Urinary bladder (tissue), 4 donors: ENCODE data around the gene CXXC5. TPM values are rescaled to one million over a fixed set of nuclear protein-coding genes. Genes with fewer than 3 reads are reported as not detected.

Source experiments
- DNase-seq: peaks from one replicate; pipeline ENCODE4 v3.0.0-alpha.2; 2015; ENCODE audit errors: extremely low spot score
- H3K27ac ChIP-seq: one replicate; pipeline ENCODE4 v1.5.1; 2013; ENCODE audit warnings: low read depth, mild to moderate bottlenecking, moderate library complexity
- H3K36me3 ChIP-seq: one replicate; pipeline ENCODE4 v1.6.1; 2013; ENCODE audit warnings: mild to moderate bottlenecking, moderate library complexity; ENCODE audit not compliant: insufficient read depth
- H3K4me1 ChIP-seq: one replicate; pipeline ENCODE4 v1.6.1; 2013; ENCODE audit warnings: mild to moderate bottlenecking, moderate library complexity; ENCODE audit not compliant: insufficient read depth
- H3K4me3 ChIP-seq: one replicate; pipeline ENCODE4 v1.5.1; 2013; ENCODE audit warnings: low read depth, low read length
- WGBS: extraction: QIAGEN DNeasy Blood & Tissue Kit; methylation state at CpG from one replicate; pipeline ENCODE4 v1.1.7; 2013; 5-methylcytosine and 5-hydroxymethylcytosine counted together
- polyA plus RNA-seq: library from polyadenylated mRNA; stranded (reverse); fragments of 200-250 nt; gene quantifications from one replicate; pipeline ENCODE4 v1.2.3, GENCODE V29; 2013
- total RNA-seq: library from RNA; depleted of rRNA; stranded (reverse); fragments of >200 nt; gene quantifications from one replicate; pipeline ENCODE4 v1.2.3, GENCODE V29; 2014
- donor health status: healthy with polysubstance abuse.
- donor health status: healthy.

CXXC5 gene
- total and polyA plus RNA-seq, 2 donors, result 28.0 to 28.2 TPM

GRCh38 chr5:139681112-139681458 lies 32.9 kb downstream of the CXXC5 start:
- no peak for DNase-seq
- Histone ChIP-seq H3K4me3 (no peak overlapping the region), H3K27ac (no peak overlapping the region), H3K4me1 (no peaks in the 10 kb centered on the region), H3K36me3 (no peaks in the 10 kb centered on the region)
- 98% methylated on average over 22 of the region's 22 CpGs for WGBS

GRCh38 chr5:139681466-139681865 lies 33.3 kb downstream of the CXXC5 start:
- H3K27ac ChIP-seq, result no peak overlapping the region

GRCh38 chr5:139682016-139682975 lies 34.1 kb downstream of the CXXC5 start:
- WGBS, result 85% methylated on average over 29 of the region's 29 CpGs

More at GRCh38 chr5:139681466-139681865, 33.3 kb downstream of the CXXC5 start:
- no peaks in the 10 kb centered on the region for H3K36me3 ChIP-seq
- no peak overlapping the region for H3K4me3 ChIP-seq
- no peak for DNase-seq
- no peaks in the 10 kb centered on the region for H3K4me1 ChIP-seq

DNA sequence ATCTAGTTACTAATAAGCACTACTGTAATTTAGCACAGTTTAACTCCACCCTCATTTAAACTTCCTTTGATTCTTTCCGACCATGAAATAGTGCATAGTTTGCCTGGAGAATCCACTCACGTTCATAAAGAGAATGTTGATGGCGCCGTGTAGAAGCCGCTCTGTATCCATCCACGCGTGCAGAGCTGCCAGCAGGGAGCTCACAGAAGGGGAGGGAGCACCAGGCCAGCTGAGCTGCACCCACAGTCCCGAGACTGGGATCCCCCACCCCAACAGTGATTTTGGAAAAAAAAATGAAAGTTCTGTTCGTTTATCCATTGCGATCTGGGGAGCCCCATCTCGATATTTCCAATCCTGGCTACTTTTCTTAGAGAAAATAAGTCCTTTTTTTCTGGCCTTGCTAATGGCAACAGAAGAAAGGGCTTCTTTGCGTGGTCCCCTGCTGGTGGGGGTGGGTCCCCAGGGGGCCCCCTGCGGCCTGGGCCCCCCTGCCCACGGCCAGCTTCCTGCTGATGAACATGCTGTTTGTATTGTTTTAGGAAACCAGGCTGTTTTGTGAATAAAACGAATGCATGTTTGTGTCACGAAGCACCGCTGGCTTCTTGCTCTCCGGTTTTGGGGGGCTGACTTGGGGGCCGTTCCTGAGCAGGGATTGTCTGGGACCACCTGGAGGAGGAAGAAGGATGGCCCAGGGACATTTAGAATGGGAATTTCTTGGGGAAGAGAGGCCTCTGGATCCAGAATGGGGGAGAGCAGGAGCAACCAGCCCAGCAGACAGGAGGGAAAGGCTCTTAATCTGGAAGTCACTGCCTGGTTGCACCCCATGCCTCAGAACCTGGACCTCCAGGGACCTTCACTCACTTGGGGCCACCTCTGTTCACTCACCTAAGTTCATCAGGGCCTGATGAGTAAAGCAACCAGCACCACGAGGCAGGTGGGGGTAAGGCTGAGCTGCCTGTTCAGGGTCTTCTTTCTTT lies 35.4 kb downstream of the CXXC5 start:
- Histone ChIP-seq H3K27ac (no peak overlapping the region), H3K4me3 (no peak overlapping the region), H3K4me1 (no peaks in the 10 kb centered on the region), H3K36me3 (no peaks in the 10 kb centered on the region)
- 68% methylated on average over 20 of the region's 20 CpGs for WGBS
- DNase-seq, result no peak

More at GRCh38 chr5:139682016-139682975, 34.1 kb downstream of the CXXC5 start:
- Histone ChIP-seq H3K36me3 (no peaks in the 10 kb centered on the region), H3K27ac (no peak overlapping the region), H3K4me3 (no peak overlapping the region), H3K4me1 (no peaks in the 10 kb centered on the region)
- DNase-seq, result no peak

DNA sequence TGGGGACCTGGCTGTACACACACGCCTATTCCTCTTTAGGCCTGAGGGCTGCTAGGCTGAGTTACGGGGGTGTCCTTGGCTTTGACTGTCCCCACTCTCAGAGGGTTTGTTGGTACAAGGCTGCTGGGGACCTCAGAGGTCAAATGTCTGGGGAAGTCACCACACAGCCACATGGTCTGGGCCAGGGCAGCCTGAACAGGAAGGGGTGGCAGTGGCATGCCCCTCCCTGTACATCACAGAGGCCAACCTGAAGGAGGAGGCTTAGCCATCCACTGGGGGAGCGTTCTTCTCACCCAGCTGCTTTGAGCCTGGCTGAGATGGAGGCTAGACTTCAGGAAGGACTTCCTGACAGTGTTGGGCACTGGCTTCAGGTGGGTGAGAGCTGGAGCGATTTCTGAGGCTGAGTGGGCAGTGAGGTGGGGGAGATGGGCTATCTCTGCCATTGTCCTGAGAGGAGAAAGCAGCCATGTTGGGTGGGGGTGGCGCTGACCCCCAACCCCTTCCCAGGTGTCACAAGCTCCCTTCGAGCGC lies 36.3 kb downstream of the CXXC5 start:
- no peak for DNase-seq
- 91% methylated on average over 7 of the region's 7 CpGs for WGBS
- Histone ChIP-seq H3K4me3 (no peak overlapping the region), H3K4me1 (no peaks in the 10 kb centered on the region), H3K27ac (no peak overlapping the region), H3K36me3 (no peaks in the 10 kb centered on the region)

DNA sequence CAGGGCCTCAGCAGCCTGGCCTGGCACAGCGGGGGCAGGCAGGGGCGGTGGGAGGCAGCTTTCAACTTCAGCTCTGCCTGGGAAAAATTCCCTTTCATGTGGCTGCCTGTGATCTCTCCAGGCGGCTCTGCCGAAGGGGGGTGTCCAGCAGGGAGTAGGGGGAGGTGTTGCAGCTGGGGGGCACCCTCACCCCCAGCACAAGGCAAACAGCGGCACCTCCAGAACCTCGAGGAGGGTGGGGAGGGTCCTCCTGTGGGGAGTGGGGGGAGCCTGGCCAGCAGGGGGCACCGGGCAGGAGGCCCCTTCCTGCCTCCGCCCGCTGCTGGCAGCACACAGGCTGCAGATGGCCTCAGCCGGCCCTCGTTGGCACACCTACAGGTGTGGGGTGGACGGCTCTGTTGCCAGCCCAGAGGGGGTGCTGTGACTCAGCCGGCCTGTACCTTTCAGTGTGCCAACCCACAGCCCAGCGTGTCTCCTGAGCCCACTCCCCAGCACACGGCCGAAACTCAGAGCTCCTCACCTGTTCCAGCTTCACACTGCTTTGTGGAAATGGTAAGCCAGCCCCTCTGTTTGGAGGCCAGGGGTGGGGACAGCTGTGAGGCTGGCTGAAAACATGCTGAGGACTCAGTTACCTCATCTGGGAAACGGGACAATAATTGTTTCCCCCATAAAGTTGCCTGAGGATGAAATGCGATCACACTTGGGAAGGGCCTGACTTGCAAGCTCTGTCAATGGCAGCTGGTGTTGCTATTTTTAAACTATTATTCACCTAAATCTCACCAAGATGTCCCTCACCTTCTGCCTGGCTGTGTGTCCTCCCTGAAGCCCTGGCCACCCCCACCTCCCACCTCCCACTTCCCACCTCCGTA lies 37.0 kb downstream of the CXXC5 start:
- no peak for DNase-seq
- no peaks in the 10 kb centered on the region for H3K4me1 ChIP-seq
- H3K36me3 ChIP-seq, result no peaks in the 10 kb centered on the region
- no peak overlapping the region for H3K27ac ChIP-seq
- no peak overlapping the region for H3K4me3 ChIP-seq
- 71% methylated on average over 19 of the region's 19 CpGs for WGBS

GRCh38 chr5:139685886-139686285 lies 37.7 kb downstream of the CXXC5 start:
- Histone ChIP-seq H3K27ac (no peak overlapping the region), H3K4me3 (no peak overlapping the region), H3K4me1 (no peaks in the 10 kb centered on the region), H3K36me3 (no peaks in the 10 kb centered on the region)
- WGBS, result 78% methylated on average over 5 of the region's 5 CpGs
- DNase-seq, result no peak

DNA sequence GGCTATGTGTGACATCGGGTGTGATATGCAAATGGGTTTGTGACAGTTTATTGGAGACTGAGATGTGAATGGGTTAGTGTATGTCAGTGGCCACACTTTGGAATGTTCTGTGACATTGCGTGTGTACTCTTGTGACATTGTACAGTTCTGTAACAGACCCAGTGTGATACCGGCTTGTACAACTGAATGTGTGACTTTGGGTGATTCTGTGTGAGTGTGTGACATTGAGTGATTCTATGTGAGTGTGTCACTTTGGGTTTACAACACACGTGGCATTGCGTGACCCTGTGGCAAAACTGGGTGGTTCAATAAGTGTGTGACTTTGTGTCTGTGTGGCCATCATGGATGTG lies 38.2 kb downstream of the CXXC5 start:
- no peak overlapping the region for H3K4me3 ChIP-seq
- WGBS, result 88% methylated on average over 5 of the region's 5 CpGs
- no peaks in the 10 kb centered on the region for H3K36me3 ChIP-seq
- DNase-seq, result no peak
- no peaks in the 10 kb centered on the region for H3K4me1 ChIP-seq
- no peak overlapping the region for H3K27ac ChIP-seq

GRCh38 chr5:139686706-139687441 lies 38.7 kb downstream of the CXXC5 start:
- H3K36me3 ChIP-seq, result no peaks in the 10 kb centered on the region
- H3K4me3 ChIP-seq, result no peak overlapping the region
- no peak overlapping the region for H3K27ac ChIP-seq
- no peaks in the 10 kb centered on the region for H3K4me1 ChIP-seq
- DNase-seq, result no peak
- WGBS, result 83% methylated on average over 18 of the region's 18 CpGs

DNA sequence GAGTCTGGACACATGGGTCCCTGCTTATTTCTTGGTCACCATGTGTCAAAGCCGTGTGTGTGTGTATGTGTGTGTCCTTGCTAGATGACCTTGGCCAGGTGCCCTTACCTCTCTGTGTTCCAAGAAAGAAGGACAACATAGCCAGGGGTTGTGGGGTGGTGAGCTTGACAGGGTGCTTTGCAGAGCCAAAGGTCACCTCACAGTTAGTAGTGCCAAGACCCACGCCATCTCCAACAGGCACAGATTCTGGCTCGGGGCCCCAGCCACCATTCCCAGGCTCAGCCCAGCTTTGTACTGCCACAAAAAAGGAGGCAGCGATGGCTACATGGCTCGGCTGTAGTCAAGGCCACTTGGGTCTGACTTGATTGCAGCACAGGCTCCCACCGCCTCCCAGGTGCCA lies 39.5 kb downstream of the CXXC5 start:
- Histone ChIP-seq H3K4me3 (no peak overlapping the region), H3K27ac (no peak overlapping the region), H3K36me3 (no peaks in the 10 kb centered on the region), H3K4me1 (no peaks in the 10 kb centered on the region)
- WGBS, result 89% methylated on average over 6 of the region's 6 CpGs
- DNase-seq, result no peak

- Histone ChIP-seq H3K4me1 (no peaks in the 10 kb centered on the region), H3K4me3 (no peak overlapping the region), H3K27ac (no peak overlapping the region), H3K36me3 (no peaks in the 10 kb centered on the region)
- WGBS, result 83% methylated on average over 14 of the region's 14 CpGs
- no peak for DNase-seq
Observed at GRCh38 chr5:139688088-139688702, 40.0 kb downstream of the CXXC5 start.

DNA sequence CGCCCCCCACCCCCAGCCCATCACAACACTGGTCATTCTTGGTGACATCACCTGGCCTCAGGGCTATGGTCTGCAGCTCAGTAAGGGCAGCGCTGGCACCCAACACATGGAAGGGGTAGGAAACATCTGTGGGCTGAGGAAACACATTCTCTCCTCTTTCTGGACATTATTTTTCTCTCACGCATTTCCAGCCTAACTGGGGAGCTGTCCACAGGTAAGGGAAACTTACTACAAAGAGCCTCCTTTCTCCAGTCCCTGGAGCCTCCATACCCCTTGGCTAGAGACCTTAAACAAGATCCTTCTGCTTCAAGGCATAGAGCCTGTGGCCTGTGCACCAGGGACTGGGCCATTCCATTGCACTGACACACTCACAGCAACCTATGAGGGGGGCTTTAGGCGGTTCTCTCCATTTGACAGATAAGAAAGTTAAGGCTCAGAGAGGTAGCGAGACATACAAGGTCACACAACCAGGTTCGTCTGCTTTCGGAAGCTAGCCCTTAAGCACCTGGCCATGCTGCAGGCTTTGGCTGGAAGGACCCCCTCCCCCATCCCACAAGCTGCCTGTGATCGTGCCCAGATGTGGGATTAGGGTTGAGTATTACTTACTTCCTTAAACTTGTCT lies 40.7 kb downstream of the CXXC5 start:
- WGBS, result 77% methylated on average over 8 of the region's 8 CpGs
- Histone ChIP-seq H3K4me3 (no peak overlapping the region), H3K27ac (no peak overlapping the region), H3K36me3 (no peaks in the 10 kb centered on the region), H3K4me1 (no peaks in the 10 kb centered on the region)
- DNase-seq, result no peak
